Endothelial cell of umbilical vein (primary cell): Measurements from ENCODE around the gene GATA1. TPM values are rescaled to one million over a fixed set of nuclear protein-coding genes. Genes with fewer than 3 reads are reported as not detected.

ENCODE experiments used
- BruUV-seq: library from RNA; stranded (reverse); fragments of 400-500 nt; replicated peaks from 2 replicates; lab custom pipeline; 2021; lab: Mats Ljungman, UMichigan
- CTCF ChIA-PET: fragments of 300-600, 350-600 bp; sonication (Branson Sonifier 250); formaldehyde crosslinking; loops from one replicate; lab custom pipeline; 2021; ENCODE audit warnings: antibody characterized with exemption, inconsistent platforms; lab: Charles Lee
- POLR2A ChIA-PET: fragments of 300-600, 350-600 bp; sonication (Branson Sonifier 250); formaldehyde crosslinking; loops from one replicate; lab custom pipeline; 2021; ENCODE audit warnings: antibody characterized with exemption, inconsistent platforms; lab: Charles Lee
- DNase-seq: peaks from one replicate; pipeline ENCODE4 v3.0.0-alpha.2; 2011; ENCODE audit warnings: low read depth, low spot score
- FAIRE-seq: peaks from 2 replicates; lab custom pipeline; 2011; peaks lifted over from hg19 to GRCh38; lab: Jason Lieb, UNC
- H2AFZ ChIP-seq: 2 replicates; pipeline ENCODE4 v1.6.0; 2012; ENCODE audit warnings: low read depth, low read length, control low read depth, inconsistent platforms
- H3K27ac ChIP-seq: 2 replicates; pipeline ENCODE4 v1.5.1; 2011; ENCODE audit warnings: low read depth, mild to moderate bottlenecking, control low read depth, low read length, moderate library complexity; ENCODE audit not compliant: insufficient read depth
- H3K27me3 ChIP-seq, 2 experiments: 2 replicates each; pipeline versions ENCODE4 v1.6.0 to v1.6.1; 2011; ENCODE audit warnings: low read length in 2 of 2, mixed read lengths in 1 of 2; ENCODE audit not compliant: control insufficient read depth in 2 of 2, insufficient read depth in 2 of 2
- H3K36me3 ChIP-seq, 2 experiments: 2 replicates in 1 of 2; 3 replicates in 1 of 2; pipeline ENCODE4 v1.5.1; 2011; ENCODE audit warnings: low read length in 2 of 2, mild to moderate bottlenecking in 1 of 2, moderate library complexity in 1 of 2; ENCODE audit not compliant: control insufficient read depth in 2 of 2, insufficient read depth in 2 of 2; ENCODE audit errors: extremely low read depth in 1 of 2
- H3K4me1 ChIP-seq: 3 replicates; pipeline ENCODE4 v1.5.1; 2011; ENCODE audit warnings: mild to moderate bottlenecking, low read length; ENCODE audit not compliant: control insufficient read depth, insufficient read depth; ENCODE audit errors: extremely low read depth
- H3K4me2 ChIP-seq: 2 replicates; pipeline ENCODE4 v1.6.1; 2011; ENCODE audit warnings: low read length, control low read depth, mixed read lengths; ENCODE audit not compliant: insufficient read depth
- H3K4me3 ChIP-seq, 3 experiments: fragments of 200-600 bp in 1 of 3; sonication (generic), shearing (Covaris generic) in 1 of 3; replicated peaks in 1 of 3; 2 replicates each; pipeline ENCODE4 v1.5.1; 2011 to 2016; ENCODE audit warnings: control low read depth in 3 of 3, low read length in 3 of 3, mild to moderate bottlenecking in 2 of 3, inconsistent platforms in 1 of 3, low read depth in 1 of 3, moderate library complexity in 1 of 3; ENCODE audit not compliant: insufficient read depth in 1 of 3
- H3K79me2 ChIP-seq: 2 replicates; pipeline ENCODE4 v1.6.0; 2012; ENCODE audit warnings: low read length, inconsistent platforms; ENCODE audit not compliant: control insufficient read depth, insufficient read depth
- H3K9ac ChIP-seq: replicated peaks from 2 replicates; pipeline ENCODE3; 2011; ENCODE audit warnings: low read length, control low read depth; ENCODE audit not compliant: insufficient read depth; ENCODE audit errors: extremely low read depth
- H3K9me1 ChIP-seq: replicated peaks from 3 replicates; pipeline ENCODE4 v1.6.0; 2011; ENCODE audit warnings: mild to moderate bottlenecking, low read length; ENCODE audit not compliant: control insufficient read depth, insufficient read depth; ENCODE audit errors: extremely low read depth
- H3K9me3 ChIP-seq: replicated peaks from 2 replicates; pipeline ENCODE4 v1.5.1; 2012; ENCODE audit warnings: low read length, inconsistent platforms; ENCODE audit not compliant: control insufficient read depth, insufficient read depth
- H4K20me1 ChIP-seq: replicated peaks from 2 replicates; pipeline ENCODE3; 2011; ENCODE audit warnings: mild to moderate bottlenecking, low read length; ENCODE audit not compliant: control insufficient read depth, insufficient read depth; ENCODE audit errors: extremely low read depth
- CTCF ChIP-seq, 2 donors: IDR thresholded peaks; 1 replicate in 1 of 2; 2 replicates in 1 of 2; pipeline ENCODE4 v1.5.1; 2011; ENCODE audit warnings: low read length in 2 of 2, mild to moderate bottlenecking in 2 of 2, moderate library complexity in 2 of 2, control low read depth in 1 of 2, inconsistent platforms in 1 of 2, low read depth in 1 of 2; ENCODE audit not compliant: insufficient read depth in 1 of 2; ENCODE audit errors: extremely low read depth in 1 of 2
- FOS ChIP-seq: IDR thresholded peaks from 2 replicates; pipeline ENCODE4 v1.6.1; 2011; ENCODE audit warnings: mild to moderate bottlenecking, low read length, moderate library complexity, borderline replicate concordance; ENCODE audit not compliant: insufficient read depth
- JUN ChIP-seq: IDR thresholded peaks from 2 replicates; pipeline ENCODE4 v1.6.1; 2011; ENCODE audit warnings: borderline replicate concordance, low read depth; ENCODE audit not compliant: insufficient read length, insufficient read depth
- MAX ChIP-seq: IDR thresholded peaks from 2 replicates; pipeline ENCODE4 v1.6.1; 2011; ENCODE audit not compliant: insufficient read depth, insufficient read length
- MYC ChIP-seq: IDR thresholded peaks from one replicate; pipeline ENCODE4 v1.6.1; 2011; ENCODE audit warnings: mild to moderate bottlenecking, low read depth, low read length
- POLR2AphosphoS5 ChIP-seq: IDR thresholded peaks from 2 replicates; pipeline ENCODE4 v1.6.1; 2012; ENCODE audit warnings: low read depth, mild to moderate bottlenecking, control low read depth, low read length, moderate library complexity; ENCODE audit not compliant: insufficient read depth
- dilution Hi-C: fragments of 300-500 bp; cut with MboI; formaldehyde crosslinking; loops from one replicate; pipeline ENCODE4 v1.15.0; 2019; ENCODE audit warnings: low sequenced_read_pairs; ENCODE audit not compliant: extremely low pct_ligation_motif_present
- intact Hi-C: fragments of 100-400 bp; cut with micrococcal nuclease; formaldehyde crosslinking; loops from one replicate; pipeline ENCODE4 v1.10.0; 2022
- polyA plus RNA-seq, 4 experiments: library from polyadenylated mRNA; depleted of rRNA in 3 of 4; stranded (reverse) in 3 of 4; unstranded in 1 of 4; fragments of >200 nt; gene quantifications; 2 replicates each; pipeline versions ENCODE4 v1.2.1 to v1.2.3, GENCODE V29; 2011 to 2012; ENCODE audit warnings: missing spikeins in 1 of 4
- total RNA-seq: library from RNA; stranded (reverse); gene quantifications from 2 replicates; pipeline ENCODE4 v1.2.3, GENCODE V29; 2021

GATA1 gene
- total and polyA plus RNA-seq, 2 donors (not counting 3 experiments of a cell fraction or from before 2014, with no cell fraction given): not detected

DNA sequence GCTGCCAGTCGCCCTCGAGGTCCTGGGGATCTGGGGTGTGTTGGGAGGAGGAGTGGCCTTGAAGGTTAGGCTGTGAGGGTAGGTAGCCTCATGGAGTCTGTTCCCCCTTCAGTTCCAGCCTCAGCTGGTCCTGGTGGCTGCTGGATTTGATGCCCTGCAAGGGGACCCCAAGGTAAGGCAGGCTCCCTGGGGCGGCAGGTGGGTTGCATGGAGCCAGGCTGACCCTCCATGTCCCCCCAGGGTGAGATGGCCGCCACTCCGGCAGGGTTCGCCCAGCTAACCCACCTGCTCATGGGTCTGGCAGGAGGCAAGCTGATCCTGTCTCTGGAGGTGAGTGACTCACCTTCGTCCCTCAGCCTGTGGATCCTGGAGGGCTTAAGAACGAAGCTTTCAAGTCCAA is 28.3 kb downstream of the GATA1 start:
- no peak overlapping the region for H3K4me2 ChIP-seq
- no peaks in the 10 kb centered on the region for H3K9me1 ChIP-seq
- no peaks in the 10 kb centered on the region for H3K27me3 ChIP-seq
- H3K9me3 ChIP-seq: no peaks in the 10 kb centered on the region
- no peaks in the 10 kb centered on the region for H4K20me1 ChIP-seq
- H3K27ac ChIP-seq: no peak overlapping the region
- dilution Hi-C loops: no loop called here
- no peak overlapping the region for H2AFZ ChIP-seq
- H3K4me3 ChIP-seq: no peak overlapping the region
- POLR2A ChIA-PET: no interaction called here
- no peak overlapping the region for H3K9ac ChIP-seq
- H3K79me2 ChIP-seq: no peaks in the 10 kb centered on the region
- peaks cover 0 to 2% of the 10 kb centered on the region in 2 experiments for H3K36me3 ChIP-seq
- DNase-seq: no peak
- BruUV-seq: no TSS peak
- no peaks in the 10 kb centered on the region for H3K4me1 ChIP-seq
- TF ChIP-seq FOS (no peak), JUN (no peak), MAX (no peak), MYC (no peak), POLR2AphosphoS5 (no peak), CTCF (IDR thresholded peaks at IDR 0.05; ENCODE audit: extremely low read depth in 1 of 2, insufficient read depth in 1 of 2, low read depth in 1 of 2, low read length in 2 of 2) (no peak)
- FAIRE-seq: no peak
- CTCF ChIA-PET: no interaction called here
- intact Hi-C loops: no loop called here
